HepG2 (cell line): ENCODE data around the gene NUDT13. TPM values are rescaled to one million over a fixed set of nuclear protein-coding genes. Genes with fewer than 3 reads are reported as not detected.

ENCODE experiments used
- BCL6 ChIP-seq: IDR thresholded peaks from 2 replicates; pipeline ENCODE4 v1.6.1; 2016; ENCODE audit warnings: missing genetic modification reagents, missing compliant biosample characterization
- CEBPG ChIP-seq: IDR thresholded peaks from 2 replicates; pipeline ENCODE4 v1.6.1; 2016
- CREB1 ChIP-seq, 2 experiments: fragments of 450-650 bp in 1 of 2; IDR thresholded peaks; 2 replicates each; pipeline ENCODE4 v1.6.1; 2016 to 2017; ENCODE audit warnings: control low read depth in 1 of 2, mild to moderate bottlenecking in 1 of 2, missing compliant biosample characterization in 1 of 2, missing genetic modification characterization in 1 of 2
- DRAP1 ChIP-seq: IDR thresholded peaks from 2 replicates; pipeline ENCODE4 v1.6.1; 2016; ENCODE audit warnings: missing genetic modification reagents, missing compliant biosample characterization
- FOXK1 ChIP-seq: sonication (generic); formaldehyde crosslinking; IDR thresholded peaks from 2 replicates; pipeline ENCODE4 v1.4.0; 2020; ENCODE audit warnings: low read depth, missing genetic modification reagents, borderline replicate concordance
- HDAC2 ChIP-seq: sonication (generic); formaldehyde crosslinking; IDR thresholded peaks from 2 replicates; pipeline ENCODE4 v1.4.0; 2020; ENCODE audit warnings: missing genetic modification reagents
- HOXA9 ChIP-seq: sonication (generic); formaldehyde crosslinking; IDR thresholded peaks from 2 replicates; pipeline ENCODE4 v1.8.1; 2022; ENCODE audit warnings: missing genetic modification reagents, mild to moderate bottlenecking, moderate library complexity, borderline replicate concordance
- KDM4B ChIP-seq: sonication (generic); formaldehyde crosslinking; IDR thresholded peaks from 2 replicates; pipeline ENCODE4 v1.4.0; 2020; ENCODE audit warnings: missing genetic modification reagents
- MBD4 ChIP-seq: IDR thresholded peaks from 2 replicates; pipeline ENCODE4 v1.6.1; 2012; ENCODE audit warnings: low read length, inconsistent platforms, borderline replicate concordance
- NR2F6 ChIP-seq, 2 experiments: IDR thresholded peaks; 2 replicates each; pipeline ENCODE4 v1.6.1; 2016; ENCODE audit warnings: antibody characterized with exemption in 1 of 2, mild to moderate bottlenecking in 1 of 2
- PAXIP1 ChIP-seq: sonication (generic); formaldehyde crosslinking; conservative IDR thresholded peaks from 2 replicates; pipeline ENCODE4 v1.4.0; 2020; ENCODE audit warnings: mild to moderate bottlenecking, missing genetic modification reagents, moderate library complexity
- PHF5A ChIP-seq: IDR thresholded peaks from one replicate; pipeline ENCODE4 v1.6.1; 2018; ENCODE audit warnings: low read depth, missing genetic modification reagents; ENCODE audit not compliant: unreplicated experiment
- PPARG ChIP-seq: conservative IDR thresholded peaks from 2 replicates; pipeline ENCODE4 v1.6.1; 2016; ENCODE audit warnings: missing biosample characterization, missing genetic modification reagents
- RARA ChIP-seq: IDR thresholded peaks from 2 replicates; pipeline ENCODE4 v1.6.1; 2016; ENCODE audit warnings: missing genetic modification reagents, missing compliant biosample characterization
- REPIN1 ChIP-seq: sonication (generic); formaldehyde crosslinking; IDR thresholded peaks from 2 replicates; pipeline ENCODE4 v1.8.0; 2022; ENCODE audit warnings: missing genetic modification reagents, low read depth, mild to moderate bottlenecking, borderline replicate concordance
- RERE ChIP-seq: IDR thresholded peaks from 2 replicates; pipeline ENCODE4 v1.6.1; 2016; ENCODE audit warnings: low read depth, missing genetic modification reagents, missing compliant biosample characterization
- TBP ChIP-seq: sonication (generic); formaldehyde crosslinking; IDR thresholded peaks from 2 replicates; pipeline ENCODE4 v1.5.0; 2020; ENCODE audit warnings: missing genetic modification reagents
- TCF7 ChIP-seq: sonication (generic); IDR thresholded peaks from 2 replicates; pipeline ENCODE4 v1.6.1; 2016; ENCODE audit warnings: antibody characterized with exemption, low read depth
- TFDP1 ChIP-seq: IDR thresholded peaks from 2 replicates; pipeline ENCODE4 v1.6.1; 2016; ENCODE audit warnings: missing compliant biosample characterization, missing genetic modification reagents, borderline replicate concordance
- ZNF547 ChIP-seq: sonication (generic); formaldehyde crosslinking; IDR thresholded peaks from 2 replicates; pipeline ENCODE4 v1.5.1; 2020; ENCODE audit warnings: mild to moderate bottlenecking, missing genetic modification reagents
- polyA plus RNA-seq, 8 experiments: library from polyadenylated mRNA; depleted of rRNA in 3 of 8; stranded (reverse) in 7 of 8; unstranded in 1 of 8; fragments of >200 nt; fragmentation: Illumina TruSeq in 4 of 8; extraction: Trizol in 4 of 8; gene quantifications; 2 replicates each; pipeline versions ENCODE4 v1.2.1 to v1.2.3, GENCODE V29; 2011 to 2016; ENCODE audit warnings: low read depth in 4 of 8, missing spikeins in 1 of 8, mixed read lengths in 1 of 8; ENCODE audit not compliant: insufficient read depth in 1 of 8
- total RNA-seq, 5 experiments: library from RNA; depleted of rRNA; stranded (reverse); fragments of >200 nt; fragmentation: Illumina TruSeq; extraction: Trizol; gene quantifications; 2 replicates each; pipeline ENCODE4 v1.2.3, GENCODE V29; 2016; ENCODE audit warnings: low read depth in 1 of 5

The NUDT13 gene
- total and polyA plus RNA-seq, 2 of the 13 experiments (the other 11 are each of a cell fraction or from before 2014, with no cell fraction given), result 4.2 to 6.5 TPM

DNA sequence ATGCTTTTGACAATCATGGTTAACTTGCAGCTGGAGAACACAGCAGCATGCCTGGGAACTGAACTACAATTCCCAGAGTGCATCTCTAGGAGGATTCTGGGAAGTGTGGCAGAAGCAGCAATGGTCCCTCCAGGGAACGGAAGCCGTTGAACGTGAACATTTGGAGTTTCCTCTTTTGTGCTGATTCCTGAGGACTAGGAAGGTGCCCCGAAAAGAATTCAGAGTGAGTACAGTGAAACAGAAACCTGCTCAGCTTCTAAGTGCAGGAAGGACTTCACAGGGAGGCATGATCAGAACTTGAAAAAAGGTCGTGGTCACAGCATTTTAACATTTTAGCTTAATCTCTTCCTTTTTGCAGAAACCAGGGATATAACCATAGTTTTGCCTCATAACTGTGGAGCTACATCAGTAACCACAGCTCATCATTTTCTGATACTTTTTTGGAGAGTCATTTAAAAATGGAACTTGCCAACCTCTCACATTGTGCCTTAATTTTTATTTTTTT lies at the start of gene NUDT13 (continued):
- TF ChIP-seq BCL6 (CRISPR knock-in tag) (peak; percentile 47; the same call in 1 of the 2 replicates), CEBPG (CRISPR knock-in tag) (peak; percentile 25; the same call in 1 of the 2 replicates), PPARG (CRISPR knock-in tag) (no peak), NR2F6 (IDR thresholded peaks at IDR 0.05) (no peak), NR2F6 (CRISPR knock-in tag; IDR thresholded peaks at IDR 0.05) (peak; percentile 36; the same call in 1 of the 2 replicates), PAXIP1 (CRISPR knock-in tag) (peak; percentile 42; the same call in 1 of the 2 replicates), TFDP1 (CRISPR knock-in tag) (no peak), TCF7 (no peak), DRAP1 (CRISPR knock-in tag) (peak; percentile 75), TBP (CRISPR knock-in tag) (peak; percentile 48; the same call in 1 of the 2 replicates), RARA (peak; percentile 7; the same call in 1 of the 2 replicates), ZNF547 (CRISPR knock-in tag) (peak; percentile 34; the same call in 1 of the 2 replicates), REPIN1 (CRISPR knock-in tag) (peak; percentile 35; the same call in 1 of the 2 replicates), KDM4B (CRISPR knock-in tag) (0 out of 2 replicates have a peak, but pooled peaks have one; percentile 42), MBD4 (no peak), CREB1 (IDR thresholded peaks at IDR 0.05) (no peak), CREB1 (CRISPR knock-in tag; IDR thresholded peaks at IDR 0.05) (peak; percentile 88), HOXA9 (no peak), PHF5A (CRISPR knock-in tag) (peak; percentile 39), RERE (CRISPR knock-in tag) (no peak), FOXK1 (CRISPR knock-in tag) (peak; percentile 70; the same call in 1 of the 2 replicates), HDAC2 (CRISPR knock-in tag) (peak; percentile 63; the same call in 1 of the 2 replicates)
